Non-pigmented ciliary epithelial cell (primary cell): ENCODE data around the gene CAPNS2.

Experiments used
- DNase-seq: peaks from one replicate; pipeline ENCODE4 v3.0.0-alpha.2; 2010; ENCODE audit warnings: low read depth

Gene CAPNS2

DNA sequence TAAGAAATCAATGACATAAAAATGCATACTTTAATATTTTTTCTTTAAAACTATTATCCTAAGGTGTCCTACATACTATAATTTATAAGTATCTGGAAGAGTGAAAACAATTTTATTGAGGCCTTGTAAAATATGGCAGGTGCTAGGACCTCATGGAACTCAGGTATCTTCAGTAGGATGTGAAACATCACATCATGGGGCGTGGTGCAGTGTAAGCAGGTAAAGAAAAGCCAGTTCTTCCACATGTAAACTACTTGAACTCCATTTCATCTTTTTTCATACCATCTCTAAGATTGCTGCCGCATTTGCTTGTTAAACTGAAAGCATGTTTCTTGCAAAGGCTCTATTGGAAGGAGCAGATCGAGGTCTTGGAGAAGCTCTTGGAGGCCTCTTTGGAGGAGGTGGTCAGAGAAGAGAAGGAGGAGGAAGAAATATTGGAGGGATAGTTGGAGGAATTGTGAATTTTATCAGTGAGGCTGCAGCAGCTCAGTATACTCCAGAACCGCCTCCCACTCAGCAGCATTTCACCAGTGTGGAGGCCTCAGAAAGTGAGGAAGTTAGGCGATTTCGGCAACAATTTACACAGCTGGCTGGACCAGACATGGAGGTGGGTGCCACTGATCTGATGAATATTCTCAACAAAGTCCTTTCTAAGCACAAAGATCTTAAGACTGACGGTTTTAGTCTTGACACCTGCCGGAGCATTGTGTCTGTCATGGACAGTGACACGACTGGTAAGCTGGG, at the start of gene CAPNS2:
CAPNS2 (plus strand) TSS at position 253 of the 744 bp plus-strand sequence; CDS start at position 326, 73 bp downstream.
- DNase-seq, result no peak

DNA sequence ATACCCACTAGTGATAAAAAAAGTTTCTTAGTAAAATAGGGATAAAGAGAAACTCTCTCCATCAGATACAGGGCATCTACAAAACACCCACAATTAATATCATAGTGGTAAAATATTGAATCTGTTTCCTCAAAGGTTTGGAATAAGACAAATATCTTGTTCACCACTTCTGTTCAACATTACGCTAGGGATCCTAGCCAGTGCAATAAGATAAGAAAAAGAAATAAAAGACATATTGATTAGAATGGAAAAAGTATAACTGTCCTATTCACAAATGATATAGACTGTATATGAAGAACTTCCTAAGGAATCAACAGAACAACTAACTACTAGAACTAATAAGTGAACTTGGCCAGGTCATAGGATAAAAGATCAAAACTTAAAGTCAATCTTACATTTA, 44.7 kb upstream of the CAPNS2 start:
- no peak for DNase-seq

DNA sequence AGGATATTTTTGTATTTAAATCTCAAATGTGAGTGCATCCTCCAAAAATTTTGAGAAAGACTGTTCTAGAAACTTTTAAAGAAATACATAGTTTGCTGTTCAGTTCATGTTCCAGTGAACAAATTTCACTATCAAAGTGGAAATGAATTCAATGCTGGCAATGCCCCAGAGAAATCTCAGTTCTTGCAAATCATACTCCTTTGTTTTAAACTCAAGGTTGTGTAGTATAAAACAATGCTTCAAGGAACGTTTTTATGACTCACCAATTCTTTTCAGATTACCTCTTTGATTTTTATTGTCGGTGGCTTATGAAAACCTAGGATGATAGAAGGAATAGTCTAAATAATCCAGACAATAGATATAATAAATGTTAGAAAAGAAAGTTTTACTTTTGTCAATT, 40.0 kb upstream of the CAPNS2 start:
- DNase-seq, result no peak

DNA sequence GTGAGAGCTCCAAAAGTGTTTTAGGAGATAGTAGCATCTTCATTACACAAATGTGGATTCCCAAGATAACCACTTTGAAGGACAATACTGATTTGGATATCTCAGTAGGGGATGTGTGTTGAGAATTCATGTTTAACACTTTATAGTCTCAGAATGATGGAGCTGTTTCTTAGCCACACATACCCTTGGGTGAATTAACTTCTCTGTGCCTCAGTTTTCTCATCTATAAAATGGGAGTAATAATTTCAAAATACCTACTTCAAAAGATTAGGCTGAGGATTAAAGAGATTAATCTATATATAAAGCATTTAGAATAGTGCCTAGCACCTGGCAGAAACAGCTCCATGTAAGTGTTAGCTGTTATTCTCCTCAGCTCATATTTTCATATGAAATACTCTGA, 38.6 kb upstream of the CAPNS2 start:
- no peak for DNase-seq

DNA sequence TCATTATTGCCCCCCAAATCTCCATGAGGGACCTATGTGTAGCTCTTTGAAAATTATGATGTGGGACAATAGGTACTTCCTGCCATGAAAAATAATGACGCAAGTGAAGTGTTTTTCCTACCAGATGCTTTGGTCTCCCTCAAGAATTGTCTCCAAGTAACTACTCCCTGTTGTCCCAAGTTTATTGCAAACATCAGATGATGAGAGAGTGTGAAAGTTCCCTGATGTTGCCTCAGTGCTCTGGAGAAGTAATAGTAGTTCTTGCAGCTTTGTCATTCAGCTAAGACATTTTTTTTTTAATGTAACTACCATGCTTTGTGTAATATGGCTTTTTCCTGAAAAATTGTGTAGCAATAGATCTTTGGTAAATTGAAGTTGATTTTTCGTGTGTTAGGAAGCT, 37.5 kb upstream of the CAPNS2 start:
- DNase-seq, result no peak

DNA sequence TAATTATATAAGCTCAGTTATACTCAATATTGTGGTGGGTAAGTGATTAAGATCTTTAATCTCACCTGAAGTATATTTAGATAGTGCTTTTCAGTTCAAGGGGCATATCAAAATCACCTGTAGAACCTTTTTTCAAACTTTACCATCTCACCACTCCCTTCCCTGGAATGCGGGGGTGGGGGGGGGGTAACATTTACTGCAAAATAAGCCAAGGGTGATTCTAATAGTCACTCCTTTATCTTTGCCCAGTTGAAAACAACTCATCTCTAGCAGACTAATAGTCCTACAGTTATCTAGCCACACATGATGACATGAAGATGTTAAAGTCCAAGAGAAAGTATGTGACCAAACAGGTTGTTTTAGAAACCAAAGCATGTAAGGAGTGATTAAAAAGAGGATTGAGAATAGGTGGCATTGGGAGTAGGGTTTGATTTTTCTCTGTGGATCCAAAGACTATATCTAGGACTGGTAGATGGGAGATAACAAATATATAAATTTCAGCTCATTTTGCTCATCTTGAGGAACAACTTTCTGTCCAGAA, 36.1 kb upstream of the CAPNS2 start:
- no peak for DNase-seq

DNA sequence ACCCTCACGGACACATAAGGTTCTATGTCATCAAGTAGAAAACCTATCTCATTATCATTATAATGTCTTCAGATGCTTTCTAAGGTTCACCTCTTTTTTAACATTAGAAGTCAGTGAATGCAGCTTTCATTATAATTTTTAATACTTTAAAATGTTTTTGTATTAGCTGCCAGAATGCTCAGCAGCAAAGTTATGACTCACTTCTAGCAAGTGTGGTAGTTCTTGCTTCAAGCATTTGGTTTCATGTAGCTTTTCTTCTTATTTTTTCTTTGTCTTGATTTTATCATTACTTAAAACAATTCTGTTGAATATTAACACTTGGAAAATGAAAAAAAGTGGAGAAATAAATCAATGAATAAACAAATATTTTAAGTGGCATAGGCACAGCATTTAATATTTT, 34.3 kb upstream of the CAPNS2 start:
- DNase-seq, result no peak

DNA sequence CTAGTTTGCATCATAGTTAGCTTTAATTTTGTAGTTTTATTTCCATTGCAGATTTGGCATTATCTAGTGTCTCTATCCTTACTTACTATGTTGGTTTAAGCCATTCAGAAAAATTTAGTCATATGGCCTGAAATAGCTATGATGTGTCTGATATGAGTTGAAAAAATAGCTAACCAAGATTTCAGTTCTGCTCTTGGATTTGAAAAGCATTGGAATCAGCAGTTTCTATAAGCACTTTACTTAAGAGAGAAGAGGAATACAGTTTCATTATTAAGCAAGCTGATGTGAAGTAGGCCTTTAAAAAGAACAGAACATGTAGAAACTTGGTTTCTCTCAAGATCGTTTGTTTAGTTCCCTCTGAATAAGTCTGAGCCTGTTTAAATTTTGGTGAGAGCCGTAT, 31.7 kb upstream of the CAPNS2 start:
- DNase-seq, result no peak

DNA sequence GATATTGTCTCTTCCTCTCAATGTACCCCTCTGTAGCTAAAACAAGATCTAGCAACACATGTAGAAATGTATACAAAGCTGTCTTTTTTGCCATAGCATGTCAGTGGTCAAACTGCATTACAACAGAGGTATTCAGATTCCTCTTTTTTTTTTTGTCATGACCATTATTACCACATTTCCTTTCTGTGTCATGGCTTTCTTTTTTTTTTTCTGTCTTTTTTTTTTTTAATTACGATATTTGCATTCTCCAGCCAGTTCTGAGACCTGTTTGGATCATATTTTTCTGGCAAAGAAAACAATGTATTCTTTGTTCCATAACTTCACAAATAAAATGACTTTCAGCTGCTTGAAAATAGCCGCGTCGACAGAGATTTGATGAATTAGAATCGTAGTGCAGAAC, 27.4 kb upstream of the CAPNS2 start:
- no peak for DNase-seq

DNA sequence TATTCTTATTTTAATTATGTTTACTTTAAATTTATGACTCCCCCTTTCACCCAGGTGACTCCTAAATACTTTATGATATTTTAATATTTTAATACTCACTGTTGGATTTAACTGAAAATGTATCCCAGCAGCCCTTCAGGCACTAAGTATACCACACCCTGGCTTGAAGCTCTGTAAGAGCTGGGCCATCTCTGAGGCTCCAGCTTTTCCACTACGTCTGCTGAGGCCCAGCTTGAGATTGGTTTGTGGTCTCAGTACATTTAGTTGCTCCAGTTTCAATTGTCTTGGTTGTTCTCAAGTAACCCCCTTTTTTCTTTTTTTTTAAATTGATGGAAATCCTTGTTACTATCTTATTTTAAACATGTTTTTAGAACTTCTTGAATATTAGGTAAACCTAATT, 27.0 kb upstream of the CAPNS2 start:
- DNase-seq, result no peak

DNA sequence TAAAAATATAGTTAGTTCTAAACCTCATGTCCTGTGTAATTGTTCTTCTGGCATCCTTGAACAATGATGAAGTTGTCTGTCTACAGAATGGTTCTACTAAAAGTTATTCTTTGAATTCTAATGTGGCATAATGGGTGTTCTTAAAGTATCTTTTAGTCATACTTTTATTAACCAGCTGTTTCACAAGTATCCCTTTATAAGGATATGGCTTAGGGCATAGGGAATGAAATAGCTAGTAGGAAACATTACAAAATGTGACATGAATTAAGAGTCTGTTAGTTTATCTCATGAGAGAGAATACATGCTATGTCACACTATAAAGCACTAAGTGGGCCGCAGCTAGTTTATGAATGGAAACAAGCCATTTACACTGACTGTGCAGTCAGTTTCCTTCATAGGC, 26.3 kb upstream of the CAPNS2 start:
- no peak for DNase-seq

DNA sequence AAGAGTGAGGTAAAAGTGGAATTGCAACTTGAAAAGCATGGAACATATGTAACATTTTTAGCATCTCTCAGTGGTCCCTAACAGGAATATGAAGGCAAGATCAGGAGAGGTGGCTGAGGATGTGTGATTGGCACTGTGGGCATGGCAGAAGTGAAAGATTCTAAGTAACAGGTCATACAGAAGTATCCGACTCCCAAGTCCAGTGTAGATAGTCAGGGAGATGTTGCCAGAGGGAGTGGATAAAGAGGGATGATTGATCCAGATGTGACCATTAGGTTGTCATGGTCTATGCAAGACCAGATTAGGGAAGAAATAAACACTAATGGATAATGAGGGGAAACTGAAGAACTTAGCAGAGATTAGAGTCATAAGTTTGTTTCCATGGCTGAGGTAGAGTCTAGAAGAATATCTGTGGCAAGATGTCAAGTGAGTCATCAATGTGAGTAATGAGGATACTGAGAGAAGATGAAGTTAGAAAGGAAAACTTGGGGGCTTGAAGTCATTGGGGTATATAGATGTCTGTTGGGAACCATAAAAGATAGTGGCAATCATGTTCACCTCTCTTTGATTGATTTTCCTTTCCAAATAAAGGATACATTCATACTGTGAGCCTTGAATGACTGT, 23.9 kb upstream of the CAPNS2 start:
- no peak for DNase-seq

DNA sequence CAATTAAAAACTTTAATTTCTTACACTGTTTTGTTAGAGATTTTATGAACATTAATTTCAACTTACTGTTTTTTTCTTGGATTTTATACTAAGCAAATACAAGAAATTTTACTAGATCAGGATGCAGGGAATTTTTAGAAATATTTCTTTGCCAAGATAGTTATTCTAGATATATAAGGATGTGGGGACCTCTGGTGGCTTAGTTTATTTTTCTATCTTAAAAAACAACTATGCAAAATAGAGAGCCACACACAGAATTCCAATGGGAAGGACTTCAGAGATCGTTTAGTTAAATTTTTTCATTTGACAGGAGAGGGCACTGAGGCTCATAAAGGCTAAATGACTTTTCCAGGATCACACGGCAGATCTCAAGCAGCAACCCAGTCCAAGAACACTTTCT, 23.0 kb upstream of the CAPNS2 start:
- DNase-seq, result no peak

DNA sequence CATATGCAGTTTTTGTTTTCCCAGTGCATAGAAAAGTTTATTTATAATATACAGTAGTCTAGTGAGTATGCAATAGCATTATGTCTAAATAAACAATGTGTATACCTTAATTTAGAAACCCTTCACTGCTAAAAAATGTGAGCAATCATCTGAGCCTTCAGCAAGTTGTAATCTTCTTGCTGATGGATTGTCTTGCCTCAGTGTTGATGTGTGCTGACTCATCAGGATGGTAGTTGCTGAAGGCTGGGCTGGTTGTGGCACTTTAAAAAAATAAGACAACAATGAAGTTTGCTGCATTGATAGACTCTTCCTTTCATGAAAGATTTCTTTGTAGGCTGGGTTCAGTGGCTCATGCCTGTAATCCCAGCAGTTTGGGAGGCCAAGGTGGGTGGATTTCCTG, 13.9 kb upstream of the CAPNS2 start:
- no peak for DNase-seq

DNA sequence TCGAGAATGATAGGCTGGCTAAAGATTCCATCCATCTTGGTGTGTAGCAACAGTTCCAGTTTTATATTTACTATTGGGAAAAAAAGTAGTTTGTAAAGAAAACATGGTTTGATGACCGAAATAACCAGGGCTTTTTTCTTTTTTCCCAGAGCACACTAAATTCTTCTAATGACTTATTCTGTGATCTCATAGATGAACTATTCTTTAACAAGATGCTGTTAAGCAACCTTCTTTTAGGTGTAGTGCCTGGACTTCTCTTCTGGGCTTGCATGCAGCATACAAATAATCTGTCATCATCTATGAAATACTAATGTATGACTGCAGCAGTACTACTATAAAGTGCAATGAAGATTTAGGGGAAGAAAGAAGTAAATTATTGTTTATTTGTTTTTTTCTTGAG, 11.0 kb upstream of the CAPNS2 start:
- DNase-seq, result no peak

DNA sequence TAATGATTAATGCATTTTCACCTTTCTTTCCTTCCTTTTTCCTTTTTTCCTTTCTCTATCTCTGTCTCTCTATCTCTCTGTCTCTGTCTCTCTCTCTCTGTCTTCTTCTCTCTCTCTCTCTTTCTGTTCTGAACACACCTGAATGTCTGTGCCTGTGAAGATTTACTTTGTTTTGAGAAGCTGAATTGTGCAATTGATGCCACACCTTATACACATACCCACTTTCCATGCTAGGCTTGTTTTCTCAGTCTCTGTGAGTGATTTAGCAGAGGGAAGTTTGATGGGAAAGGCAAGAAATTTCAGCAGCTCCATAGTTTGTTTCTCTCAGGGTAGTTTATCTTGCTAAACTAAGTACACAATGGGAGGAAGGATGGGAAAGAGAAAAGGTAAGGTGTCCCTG, 9.3 kb upstream of the CAPNS2 start:
- no peak for DNase-seq

DNA sequence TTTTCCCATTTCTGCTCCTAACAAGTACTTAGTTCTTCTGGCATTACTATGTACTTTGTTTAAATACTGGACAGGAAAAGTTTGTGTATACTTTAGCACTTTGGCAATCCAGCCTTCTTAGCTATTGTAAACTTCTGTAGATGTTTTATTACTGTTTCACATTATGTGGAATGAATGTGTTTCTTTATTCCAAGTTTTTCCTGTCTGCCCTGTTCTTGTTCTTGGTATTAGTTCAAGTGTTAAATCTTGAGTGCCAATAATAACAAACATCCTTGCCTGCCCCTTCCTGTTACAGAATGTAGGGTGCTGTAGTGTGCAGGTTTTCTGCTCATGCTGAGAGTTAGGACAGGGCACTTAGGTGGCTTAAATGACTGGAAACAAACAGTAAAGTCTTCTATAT, 7.3 kb upstream of the CAPNS2 start:
- DNase-seq, result no peak

DNA sequence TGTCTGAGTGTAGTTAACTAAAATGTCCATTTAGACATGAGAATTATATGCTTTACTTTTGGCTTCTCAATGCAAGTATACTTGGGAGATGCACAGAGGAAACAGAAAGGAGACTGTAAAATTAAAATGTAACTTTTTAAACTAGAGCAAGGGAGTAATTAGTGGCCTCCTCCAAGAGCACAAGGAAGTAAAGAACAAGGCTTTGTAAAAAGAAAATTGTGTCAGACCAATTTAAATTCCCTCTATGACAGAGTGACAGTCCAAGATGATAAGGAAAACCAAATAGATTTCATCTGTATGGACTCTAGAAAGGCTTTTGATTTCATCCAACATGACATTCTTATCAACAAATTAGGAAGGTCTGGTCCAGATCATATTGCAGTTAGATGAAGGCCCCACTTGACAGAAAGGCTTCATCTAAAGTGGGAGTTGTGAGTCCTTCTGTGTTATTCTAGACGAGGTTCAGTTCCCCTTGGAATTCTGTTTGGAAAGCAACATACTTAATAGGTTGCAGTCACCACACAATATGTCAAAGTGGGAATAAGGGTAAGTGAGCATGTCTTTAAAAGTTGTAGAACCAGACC, 6.5 kb upstream of the CAPNS2 start:
- no peak for DNase-seq

DNA sequence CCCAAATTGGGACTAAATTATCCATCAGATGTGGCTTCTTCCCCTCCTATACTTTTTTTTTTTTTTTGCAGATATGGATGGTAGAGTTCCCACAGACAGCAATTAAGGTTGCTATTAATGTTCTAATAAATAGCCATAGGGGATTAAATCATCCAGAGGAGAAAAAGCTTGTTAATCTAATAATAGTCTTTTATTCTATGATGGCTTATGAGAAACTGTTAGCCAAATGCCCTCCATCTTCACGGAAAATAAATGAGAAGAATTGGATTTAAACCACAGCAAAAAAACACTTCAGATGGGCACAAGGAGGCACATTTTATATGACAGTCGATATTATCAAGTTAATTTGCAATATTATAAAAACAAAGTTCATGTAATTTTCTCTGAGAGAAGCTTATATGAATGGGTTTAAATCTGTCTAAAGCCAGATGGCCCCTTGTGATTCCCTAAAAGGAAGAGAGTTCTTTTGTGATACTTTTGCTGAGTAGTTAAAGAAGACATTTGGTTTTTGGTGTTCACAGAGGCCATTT, 5.1 kb upstream of the CAPNS2 start:
- no peak for DNase-seq

DNA sequence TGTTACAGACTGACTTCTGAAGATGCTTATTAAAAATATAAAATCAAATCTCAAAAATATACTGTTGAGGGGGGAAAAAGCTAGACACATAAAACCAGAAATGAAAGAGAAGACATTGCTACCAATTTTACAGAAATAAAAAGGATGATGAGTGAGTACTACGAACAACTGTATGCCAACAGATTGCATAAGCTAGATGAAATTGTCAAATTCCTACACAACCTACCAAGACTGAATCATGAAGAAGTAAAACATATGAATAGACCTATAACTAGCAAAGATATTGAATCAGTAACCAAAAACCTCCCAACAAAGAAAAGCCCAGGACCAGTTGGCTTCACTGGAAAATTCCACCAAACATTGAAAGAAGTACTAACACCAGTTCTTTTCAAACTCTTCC, 3.5 kb upstream of the CAPNS2 start:
- no peak for DNase-seq

DNA sequence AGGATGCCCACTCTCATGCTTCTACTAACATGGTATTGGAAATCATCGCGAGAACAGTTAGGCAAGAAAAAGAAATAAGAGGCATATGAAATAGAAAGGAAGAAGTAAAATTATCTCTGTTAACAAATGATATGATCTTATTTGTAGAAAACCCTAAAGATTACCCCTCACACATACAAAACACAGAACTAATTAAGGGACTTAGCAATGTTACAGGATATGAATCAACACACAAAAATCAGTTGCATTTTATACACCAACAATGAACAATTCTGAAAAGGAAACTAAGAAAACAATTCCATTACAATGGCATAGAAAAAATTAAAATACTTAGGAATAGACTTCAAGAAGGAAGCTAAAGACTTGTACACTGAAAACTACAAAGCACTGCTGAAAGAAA, 2.7 kb upstream of the CAPNS2 start:
- DNase-seq, result no peak

DNA sequence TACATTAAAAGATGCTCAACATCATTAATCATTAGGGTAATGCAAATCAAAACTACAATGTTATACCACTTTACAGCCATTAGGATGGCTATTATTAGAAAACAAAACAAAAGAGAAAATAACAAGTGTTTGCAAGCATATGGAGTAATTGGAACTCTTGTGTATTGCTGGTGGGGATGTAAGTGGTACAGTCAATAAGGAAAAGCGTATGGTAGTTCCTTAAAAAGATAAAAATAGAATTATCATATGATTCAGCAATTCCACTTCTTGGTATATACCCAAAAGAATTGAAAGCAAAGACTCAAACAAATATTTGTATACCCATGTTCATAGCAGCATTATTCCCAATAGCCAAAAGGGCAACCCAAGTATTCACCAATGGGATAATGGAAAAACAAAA, 1.4 kb upstream of the CAPNS2 start:
- no peak for DNase-seq

DNA sequence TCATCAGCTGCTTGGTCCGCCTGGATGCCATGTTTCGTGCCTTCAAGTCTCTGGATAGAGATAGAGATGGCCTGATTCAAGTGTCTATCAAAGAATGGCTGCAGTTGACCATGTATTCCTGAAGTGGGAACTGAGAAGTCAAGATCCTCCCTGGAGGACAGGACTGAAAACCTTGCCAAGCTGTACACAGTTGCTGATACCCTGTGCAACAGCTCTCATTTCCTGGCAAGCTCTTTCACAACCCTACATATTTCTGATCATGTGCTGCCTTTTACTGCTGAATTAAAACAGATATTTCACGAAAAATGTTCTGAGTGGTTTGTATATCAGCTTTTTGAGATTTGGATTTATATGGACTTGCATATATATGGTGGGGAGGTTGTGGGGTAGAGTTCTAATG, 898 bp downstream of the CAPNS2 start:
- DNase-seq, result no peak
